ENCODE results near the gene LIN28B.

The LIN28B gene

GRCh38 chr6:105066233-105066632 lies 109.3 kb downstream of the LIN28B start:
- no peak overlapping the region for H3K4me3 ChIP-seq (ENCODE audit: low read depth, low read length)
- ChIA-PET CTCF (interaction anchor here (2.7 kb wide), 1 partner anchor 12 kb away, joined by 12 read pairs; no protein-coding TSS in a partner anchor), POLR2A (no interaction called here)
- no peak for DNase-seq (ENCODE audit: low read depth, low spot score)
- TF ChIP-seq, protein P1, sequence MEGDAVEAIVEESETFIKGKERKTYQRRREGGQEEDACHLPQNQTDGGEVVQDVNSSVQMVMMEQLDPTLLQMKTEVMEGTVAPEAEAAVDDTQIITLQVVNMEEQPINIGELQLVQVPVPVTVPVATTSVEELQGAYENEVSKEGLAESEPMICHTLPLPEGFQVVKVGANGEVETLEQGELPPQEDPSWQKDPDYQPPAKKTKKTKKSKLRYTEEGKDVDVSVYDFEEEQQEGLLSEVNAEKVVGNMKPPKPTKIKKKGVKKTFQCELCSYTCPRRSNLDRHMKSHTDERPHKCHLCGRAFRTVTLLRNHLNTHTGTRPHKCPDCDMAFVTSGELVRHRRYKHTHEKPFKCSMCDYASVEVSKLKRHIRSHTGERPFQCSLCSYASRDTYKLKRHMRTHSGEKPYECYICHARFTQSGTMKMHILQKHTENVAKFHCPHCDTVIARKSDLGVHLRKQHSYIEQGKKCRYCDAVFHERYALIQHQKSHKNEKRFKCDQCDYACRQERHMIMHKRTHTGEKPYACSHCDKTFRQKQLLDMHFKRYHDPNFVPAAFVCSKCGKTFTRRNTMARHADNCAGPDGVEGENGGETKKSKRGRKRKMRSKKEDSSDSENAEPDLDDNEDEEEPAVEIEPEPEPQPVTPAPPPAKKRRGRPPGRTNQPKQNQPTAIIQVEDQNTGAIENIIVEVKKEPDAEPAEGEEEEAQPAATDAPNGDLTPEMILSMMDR (IDR thresholded peaks at IDR 0.05; ENCODE audit: insufficient read depth, low read length, missing control alignments): no peak

GRCh38 chr6:105066836-105067235 lies 109.9 kb downstream of the LIN28B start:
- no peak for DNase-seq (ENCODE audit: low read depth, low spot score)
- CTCF ChIA-PET: interaction anchor here (2.7 kb wide), 1 partner anchor 11 kb away, joined by 12 read pairs; no protein-coding TSS in a partner anchor
- H3K4me3 ChIP-seq (ENCODE audit: low read depth, low read length): no peak overlapping the region
- POLR2A ChIA-PET: no interaction called here
- TF ChIP-seq, protein P1 (IDR thresholded peaks at IDR 0.05; ENCODE audit: insufficient read depth, low read length, missing control alignments): no peak

DNA sequence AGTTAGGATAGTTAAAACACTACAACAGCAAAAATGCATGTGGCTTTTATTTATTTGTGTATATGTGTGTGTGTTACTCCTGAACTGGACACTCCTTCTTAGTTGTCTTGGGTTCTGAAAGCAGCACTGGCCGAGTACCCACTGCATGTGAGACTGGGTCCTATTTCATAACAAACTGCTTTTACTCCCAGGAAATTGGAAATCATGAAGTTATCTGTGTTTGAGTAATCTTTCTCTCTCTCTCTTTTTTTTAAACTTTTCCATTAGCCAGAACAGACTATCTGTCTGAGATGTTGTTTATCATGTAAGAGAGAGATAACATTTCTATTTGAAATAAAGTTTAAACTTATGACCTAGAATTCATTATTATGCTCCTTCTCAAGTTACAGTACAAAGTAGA lies 110.4 kb downstream of the LIN28B start:
- ChIA-PET POLR2A (no interaction called here), CTCF (interaction anchor here (2.7 kb wide), 1 partner anchor 11 kb away, joined by 12 read pairs; no protein-coding TSS in a partner anchor)
- TF ChIP-seq, protein P1 (IDR thresholded peaks at IDR 0.05; ENCODE audit: insufficient read depth, low read length, missing control alignments): no peak
- DNase-seq (ENCODE audit: low read depth, low spot score): no peak
- no peak overlapping the region for H3K4me3 ChIP-seq (ENCODE audit: low read depth, low read length)

- no peak for DNase-seq (ENCODE audit: low read depth, low spot score)
- ChIA-PET CTCF (interaction anchor here (2.7 kb wide), 1 partner anchor 10 kb away, joined by 12 read pairs; no protein-coding TSS in a partner anchor), POLR2A (no interaction called here)
- H3K4me3 ChIP-seq (ENCODE audit: low read depth, low read length): no peak overlapping the region
- TF ChIP-seq, protein P1 (IDR thresholded peaks at IDR 0.05; ENCODE audit: insufficient read depth, low read length, missing control alignments): no peak
Measured at GRCh38 chr6:105068407-105068806, 111.5 kb downstream of the LIN28B start.

DNA sequence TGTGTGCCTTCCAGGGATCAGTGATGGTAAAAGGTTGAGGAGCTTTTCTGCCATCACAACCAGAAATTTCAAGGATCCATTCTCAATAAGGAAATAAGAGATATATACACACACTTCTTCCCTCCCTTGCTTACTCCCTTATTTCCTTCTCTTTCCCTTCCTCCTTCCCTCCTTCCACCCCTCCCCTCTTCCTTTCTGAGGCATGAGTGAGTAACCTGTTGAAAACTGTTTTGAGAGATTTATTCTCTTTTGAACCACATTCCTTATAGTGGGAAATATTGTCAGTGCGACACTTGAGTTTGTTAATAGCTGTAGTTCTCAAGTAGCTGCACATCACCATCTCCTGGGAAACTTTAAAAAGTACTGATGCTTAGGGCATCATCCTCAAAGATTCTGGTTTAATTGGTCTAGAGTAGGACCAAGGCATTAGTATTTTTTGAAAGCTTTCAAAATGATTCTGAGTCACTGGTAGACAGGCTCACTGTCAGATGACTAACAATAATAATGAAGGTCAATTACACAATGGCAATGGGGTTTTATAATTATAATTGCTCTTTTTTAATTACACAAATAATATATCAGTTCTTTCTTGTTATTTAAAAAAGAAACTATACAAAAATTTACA lies 113.0 kb downstream of the LIN28B start:
- DNase-seq (ENCODE audit: low read depth, low spot score): no peak
- POLR2A ChIA-PET: no interaction called here
- CTCF ChIA-PET: interaction anchor here (1.0 to 2.4 kb wide), 4 partner anchors 9 to 172 kb away, joined by 3 to 9 read pairs (median 6); no protein-coding TSS in a partner anchor
- no peak overlapping the region for H3K4me3 ChIP-seq (ENCODE audit: low read depth, low read length)
- TF ChIP-seq, protein P1 (IDR thresholded peaks at IDR 0.05; ENCODE audit: insufficient read depth, low read length, missing control alignments): no peak

GRCh38 chr6:105072798-105073199 lies 115.9 kb downstream of the LIN28B start:
- no peak for DNase-seq (ENCODE audit: low read depth, low spot score)
- TF ChIP-seq, protein P1 (IDR thresholded peaks at IDR 0.05; ENCODE audit: insufficient read depth, low read length, missing control alignments): no peak
- POLR2A ChIA-PET: no interaction called here
- H3K4me3 ChIP-seq (ENCODE audit: low read depth, low read length): no peak overlapping the region
- CTCF ChIA-PET: interaction anchor here (1.3 to 1.8 kb wide), 2 partner anchors 15 to 290 kb away, joined by 4 to 6 read pairs; no protein-coding TSS in a partner anchor

Measured in AG04449 (cell line).